SU-DHL-6 (cell line): ENCODE results near the gene FRMPD2.

Source experiments
- EZH2phosphoT487 ChIP-seq: fragments of 200-600 bp; sonication (generic), shearing (Covaris generic); conservative IDR thresholded peaks from 2 replicates; pipeline ENCODE4 v1.6.1; 2018; ENCODE audit warnings: mild to moderate bottlenecking, antibody characterized with exemption, low read length, moderate library complexity, mixed read lengths
- TF ChIP-seq, protein P1 (sequence below): fragments of 200-600 bp; sonication (generic); IDR thresholded peaks from one replicate; pipeline ENCODE4 v1.5.1; 2017; ENCODE audit warnings: antibody characterized with exemption, mild to moderate bottlenecking, low read length, moderate library complexity; ENCODE audit not compliant: insufficient read depth, poor library complexity, severe bottlenecking

DNA sequence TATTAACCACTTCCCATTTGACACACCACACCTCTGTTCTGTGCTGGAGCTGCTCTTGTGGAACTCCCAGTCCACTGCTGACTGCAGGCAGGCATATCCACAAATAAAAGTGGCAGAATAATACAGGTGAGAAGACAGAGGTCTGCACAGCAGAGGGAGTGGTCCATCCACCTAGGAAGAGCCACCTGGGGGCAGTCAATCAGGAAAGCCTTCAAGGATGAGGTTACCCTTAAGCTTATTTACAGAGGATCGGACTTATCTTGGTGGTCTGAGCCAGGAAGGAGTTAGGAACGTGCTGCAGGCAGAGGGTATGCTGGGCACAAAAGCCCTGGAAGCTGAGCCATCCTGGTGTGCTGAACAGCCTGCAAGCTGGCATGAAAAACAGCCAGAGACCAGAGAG lies 78.7 kb downstream of the FRMPD2 start:
- TF ChIP-seq, protein P1, sequence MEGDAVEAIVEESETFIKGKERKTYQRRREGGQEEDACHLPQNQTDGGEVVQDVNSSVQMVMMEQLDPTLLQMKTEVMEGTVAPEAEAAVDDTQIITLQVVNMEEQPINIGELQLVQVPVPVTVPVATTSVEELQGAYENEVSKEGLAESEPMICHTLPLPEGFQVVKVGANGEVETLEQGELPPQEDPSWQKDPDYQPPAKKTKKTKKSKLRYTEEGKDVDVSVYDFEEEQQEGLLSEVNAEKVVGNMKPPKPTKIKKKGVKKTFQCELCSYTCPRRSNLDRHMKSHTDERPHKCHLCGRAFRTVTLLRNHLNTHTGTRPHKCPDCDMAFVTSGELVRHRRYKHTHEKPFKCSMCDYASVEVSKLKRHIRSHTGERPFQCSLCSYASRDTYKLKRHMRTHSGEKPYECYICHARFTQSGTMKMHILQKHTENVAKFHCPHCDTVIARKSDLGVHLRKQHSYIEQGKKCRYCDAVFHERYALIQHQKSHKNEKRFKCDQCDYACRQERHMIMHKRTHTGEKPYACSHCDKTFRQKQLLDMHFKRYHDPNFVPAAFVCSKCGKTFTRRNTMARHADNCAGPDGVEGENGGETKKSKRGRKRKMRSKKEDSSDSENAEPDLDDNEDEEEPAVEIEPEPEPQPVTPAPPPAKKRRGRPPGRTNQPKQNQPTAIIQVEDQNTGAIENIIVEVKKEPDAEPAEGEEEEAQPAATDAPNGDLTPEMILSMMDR, result no peak
- TF ChIP-seq EZH2phosphoT487, result no peak
